GM12878 (cell line): Measurements from ENCODE around the gene NR4A2. TPM values are rescaled to one million over a fixed set of nuclear protein-coding genes. Genes with fewer than 3 reads are reported as not detected.

ENCODE experiments used
- ATAC-seq: fragments of 200-7000 bp; cut with Tn5 transposase; 3 replicates; pipeline ENCODE4 v1.9.1; 2020; ENCODE audit warnings: mild to moderate bottlenecking, moderate library complexity
- BruUV-seq: library from RNA; stranded (reverse); fragments of 400-500 nt; replicated peaks from 2 replicates; lab custom pipeline; 2021; lab: Mats Ljungman, UMichigan
- CTCF ChIA-PET: fragments of 300-600 bp; sonication (Branson Sonifier 250); formaldehyde crosslinking; extraction: SDS; loops from one replicate; lab custom pipeline; 2021; ENCODE audit warnings: inconsistent platforms; lab: Yijun Ruan, JAX
- POLR2A ChIA-PET: fragments of 350-600 bp; formaldehyde crosslinking; extraction: SDS; loops from one replicate; lab custom pipeline; 2021; ENCODE audit warnings: inconsistent platforms; lab: Charles Lee
- RAD21 ChIA-PET: fragments of 300-600 bp; sonication (Branson Sonifier 250); formaldehyde crosslinking; loops from one replicate; lab custom pipeline; 2023; ENCODE audit warnings: antibody characterized with exemption; ENCODE audit not compliant: unreplicated experiment; lab: Charles Lee
- SMC1A ChIA-PET: fragments of 300-600 bp; sonication (Branson Sonifier 250); formaldehyde crosslinking; loops from one replicate; lab custom pipeline; 2023; ENCODE audit not compliant: unreplicated experiment, uncharacterized antibody; lab: Charles Lee
- DNase-seq: peaks from one replicate; pipeline ENCODE4 v3.0.0-alpha.2; 2011; ENCODE audit warnings: low read depth, low spot score
- FAIRE-seq: peaks from 3 replicates; lab custom pipeline; 2011; peaks lifted over from hg19 to GRCh38; lab: Jason Lieb, UNC
- H2AFZ ChIP-seq: 2 replicates; pipeline ENCODE4 v1.6.0; 2011; ENCODE audit warnings: low read depth, low read length, control low read depth; ENCODE audit not compliant: control insufficient read depth
- H3K27ac ChIP-seq: 2 replicates; pipeline ENCODE4 v1.5.1; 2011; ENCODE audit warnings: control low read depth; ENCODE audit not compliant: control insufficient read depth, insufficient read depth
- H3K27me3 ChIP-seq, 2 experiments: replicated peaks in 1 of 2; 2 replicates each; pipeline versions ENCODE4 v1.6.0 to v1.6.1; 2011; ENCODE audit warnings: low read length in 1 of 2; ENCODE audit not compliant: control insufficient read depth in 2 of 2, insufficient read depth in 2 of 2
- H3K36me3 ChIP-seq, 2 experiments: 2 replicates each; pipeline ENCODE4 v1.5.1; 2011; ENCODE audit warnings: low read length in 1 of 2; ENCODE audit not compliant: control insufficient read depth in 2 of 2, insufficient read depth in 2 of 2
- H3K4me1 ChIP-seq: 2 replicates; pipeline ENCODE4 v1.6.1; 2011; ENCODE audit warnings: mild to moderate bottlenecking, low read length, moderate library complexity, mixed read lengths; ENCODE audit not compliant: control insufficient read depth, insufficient read depth
- H3K4me2 ChIP-seq: 2 replicates; pipeline ENCODE4 v1.6.0; 2011; ENCODE audit warnings: control low read depth; ENCODE audit not compliant: control insufficient read depth, insufficient read depth
- H3K4me3 ChIP-seq: fragments of 200-600 bp; sonication (generic); 2 replicates; pipeline ENCODE4 v1.5.1; 2016
- H3K79me2 ChIP-seq: 2 replicates; pipeline ENCODE4 v1.6.0; 2011; ENCODE audit warnings: low read length; ENCODE audit not compliant: control insufficient read depth, insufficient read depth
- H3K9ac ChIP-seq: 2 replicates; pipeline ENCODE4 v1.8.0; 2011; ENCODE audit warnings: low read length, control low read depth, mixed read lengths; ENCODE audit not compliant: control insufficient read depth, insufficient read depth
- H3K9me3 ChIP-seq: replicated peaks from 3 replicates; pipeline ENCODE4 v1.5.1; 2011; ENCODE audit warnings: mild to moderate bottlenecking, low read length; ENCODE audit not compliant: control insufficient read depth, insufficient read depth
- H4K20me1 ChIP-seq: 2 replicates; pipeline ENCODE4 v1.6.0; 2011; ENCODE audit not compliant: control insufficient read depth, insufficient read depth
- CEBPB ChIP-seq, 2 experiments: fragments of 150-350 bp in 1 of 2; IDR thresholded peaks; 2 replicates each; pipeline ENCODE4 v1.6.1; 2012 to 2014; ENCODE audit warnings: low read depth in 2 of 2, low read length in 2 of 2, borderline replicate concordance in 1 of 2, inconsistent platforms in 1 of 2
- CHD2 ChIP-seq: IDR thresholded peaks from 2 replicates; pipeline ENCODE4 v1.6.1; 2011; ENCODE audit warnings: low read depth, low read length, improper control_type of control experiment, borderline replicate concordance
- EED ChIP-seq: sonication (generic); IDR thresholded peaks from 2 replicates; pipeline ENCODE4 v1.6.1; 2016; ENCODE audit warnings: antibody characterized with exemption, low read depth
- EP300 ChIP-seq, 2 experiments: fragments of 150-350 bp in 1 of 2; IDR thresholded peaks; 2 replicates each; pipeline ENCODE4 v1.6.1; 2011 to 2012; ENCODE audit warnings: low read depth in 2 of 2, low read length in 2 of 2, borderline replicate concordance in 1 of 2, improper control_type of control experiment in 1 of 2, inconsistent platforms in 1 of 2; ENCODE audit not compliant: control insufficient read depth in 1 of 2
- ESRRA ChIP-seq: IDR thresholded peaks from 2 replicates; pipeline ENCODE4 v1.6.1; 2012; ENCODE audit warnings: mild to moderate bottlenecking, low read length, improper control_type of control experiment
- FOS ChIP-seq: IDR thresholded peaks from 3 replicates; pipeline ENCODE4 v1.6.1; 2011; ENCODE audit warnings: borderline replicate concordance; ENCODE audit not compliant: insufficient read length; ENCODE audit errors: extremely low read depth
- HDAC2 ChIP-seq: fragments of 200-600 bp; sonication (generic); IDR thresholded peaks from 2 replicates; pipeline ENCODE4 v1.6.1; 2017
- IKZF2 ChIP-seq, 2 experiments: fragments of 450-650 bp; IDR thresholded peaks; 2 replicates each; pipeline ENCODE4 v1.6.1; 2017; ENCODE audit warnings: mild to moderate bottlenecking in 2 of 2, moderate library complexity in 2 of 2
- MTA3 ChIP-seq: IDR thresholded peaks from 2 replicates; pipeline ENCODE4 v1.6.1; 2012; ENCODE audit warnings: low read length, inconsistent platforms, borderline replicate concordance
- NBN ChIP-seq: fragments of 450-650 bp; IDR thresholded peaks from 2 replicates; pipeline ENCODE4 v1.6.1; 2016
- NFYB ChIP-seq: IDR thresholded peaks from 2 replicates; pipeline ENCODE4 v1.6.1; 2011; ENCODE audit warnings: low read depth, mild to moderate bottlenecking, low read length, improper control_type of control experiment, moderate library complexity; ENCODE audit not compliant: insufficient read depth
- NR2F1 ChIP-seq: fragments of 450-650 bp; conservative IDR thresholded peaks from 2 replicates; pipeline ENCODE4 v1.6.1; 2017; ENCODE audit warnings: mild to moderate bottlenecking
- SP1 ChIP-seq: IDR thresholded peaks from one replicate; pipeline ENCODE4 v1.6.1; 2011; ENCODE audit warnings: low read depth, low read length
- TCF12 ChIP-seq: IDR thresholded peaks from 2 replicates; pipeline ENCODE4 v1.6.1; 2011; ENCODE audit warnings: low read depth, mild to moderate bottlenecking, low read length
- WGBS: methylation state at CpG from one replicate; pipeline ENCODE4 v1.1.6; 2016; ENCODE audit warnings: low lambda C conversion rate; ENCODE audit not compliant: insufficient replicate concordance, insufficient coverage; ENCODE audit errors: missing lambda C conversion rate; 5-methylcytosine and 5-hydroxymethylcytosine counted together
- in situ Hi-C: fragments of 300-500 bp; cut with MboI; formaldehyde crosslinking; loops from 9 replicates; pipeline ENCODE4 v1.14.3; 2018; ENCODE audit warnings: mixed read lengths
- intact Hi-C: fragments of 100-400 bp; cut with micrococcal nuclease; formaldehyde crosslinking; loops from one replicate; pipeline ENCODE4 v1.14.2; 2022; ENCODE audit not compliant: unreplicated experiment
- polyA plus RNA-seq, 11 experiments: library from polyadenylated mRNA; depleted of rRNA in 4 of 11; unstranded in 6 of 11; stranded (reverse) in 5 of 11; fragments of >200 nt; fragmentation: Nextera tagmentation in 4 of 11; fragmentation: Illumina TruSeq in 1 of 11; extraction: Ambion mirVana in 4 of 11; extraction: Trizol in 1 of 11; gene quantifications; 1 replicate in 1 of 11; 2 replicates in 10 of 11; pipeline versions ENCODE4 v1.2.1 to v1.2.3, GENCODE V29; 2011 to 2016; ENCODE audit warnings: inconsistent platforms in 2 of 11, missing spikeins in 2 of 11, low read depth in 1 of 11
- total RNA-seq, 4 experiments: library from RNA; depleted of rRNA in 3 of 4; stranded (reverse); fragments of >200 nt in 3 of 4; fragmentation: Illumina TruSeq in 1 of 4; extraction: Trizol in 1 of 4; gene quantifications; 2 replicates each; pipeline versions ENCODE4 v1.2.1 to v1.2.3, GENCODE V29; 2013 to 2021
- TF ChIP-seq, protein P1 (sequence below): fragments of 450-650 bp; IDR thresholded peaks from 2 replicates; pipeline ENCODE4 v1.6.1; 2017; ENCODE audit warnings: mild to moderate bottlenecking, low read depth, inconsistent platforms; ENCODE audit not compliant: poor library complexity, severe bottlenecking
- TF ChIP-seq, protein P2 (sequence below): fragments of 450-650 bp; formaldehyde crosslinking; IDR thresholded peaks from 2 replicates; pipeline ENCODE4 v1.5.0; 2022; ENCODE audit warnings: mild to moderate bottlenecking, missing genetic modification characterization

NR4A2 gene
- total and polyA plus RNA-seq, 10 of the 15 experiments (the other 5 are each of a cell fraction or from before 2014, with no cell fraction given), result 0.15 to 3.4 (median 0.58) TPM

DNA sequence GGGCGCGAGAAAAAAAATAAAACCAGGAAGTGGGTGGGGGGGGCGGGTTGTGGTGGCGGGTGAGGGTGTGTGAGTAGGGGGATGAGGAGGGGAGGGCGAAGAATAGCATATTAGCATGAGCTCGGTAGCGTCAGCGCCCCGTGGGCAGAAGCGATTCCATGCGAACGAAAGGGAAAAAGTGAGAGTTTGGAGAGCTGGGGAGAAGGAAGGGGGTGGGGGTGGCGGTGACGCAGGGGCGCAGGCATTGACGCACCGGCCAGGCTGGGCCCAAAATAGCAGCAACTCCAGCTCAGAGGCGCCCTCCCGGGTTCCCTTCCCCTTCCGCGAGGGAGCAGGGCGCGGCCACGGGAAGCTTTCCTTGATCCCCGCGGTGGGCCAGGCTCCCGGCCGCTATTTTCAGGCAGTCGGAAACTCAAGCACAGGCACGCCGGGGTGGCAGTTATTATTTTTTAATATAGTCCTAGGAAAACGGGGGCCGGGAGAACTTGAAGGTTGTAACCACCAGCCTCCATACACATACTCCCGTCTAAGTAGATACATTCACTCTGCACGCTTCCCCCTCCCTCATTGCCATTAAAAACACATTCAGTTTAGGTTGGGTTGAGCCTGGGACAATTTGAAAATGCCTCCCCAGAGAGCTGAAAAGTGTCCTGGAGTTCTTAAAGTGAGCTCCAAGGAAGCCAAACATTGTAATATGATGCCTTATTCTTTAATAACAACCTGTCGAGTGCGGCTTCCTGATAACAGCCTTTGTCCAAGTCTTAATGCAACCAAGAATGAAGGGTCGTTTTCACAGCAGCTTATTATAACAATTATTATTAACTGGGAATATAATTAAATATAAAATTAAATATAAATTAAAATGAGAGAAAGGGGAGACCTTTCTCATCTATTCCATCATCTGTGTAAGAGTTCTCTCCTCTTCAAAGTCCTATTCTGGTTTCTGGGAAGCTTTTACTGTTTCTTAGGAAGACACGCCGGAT is 2.3 kb upstream of the NR4A2 start:
- peak; percentile 41 for ATAC-seq
- Histone ChIP-seq H3K4me2 (peak overlapping the region; percentile 97), H3K4me3 (peak overlapping the region; percentile 80), H4K20me1 (no peaks in the 10 kb centered on the region), H2AFZ (peak overlapping the region; percentile 92), H3K27ac (peak overlapping the region; percentile 85), H3K79me2 (no peaks in the 10 kb centered on the region), H3K9ac (peak overlapping the region; percentile 83), H3K9me3 (peaks cover under 1% of the 10 kb centered on the region; the same call in 2 of the 3 replicates), H3K4me1 (peaks cover 20% of the 10 kb centered on the region), H3K27me3 (peaks cover 2 to 11% of the 10 kb centered on the region in 2 experiments), H3K36me3 (no peaks in the 10 kb centered on the region)
- RAD21 ChIA-PET, result interaction anchor here (0.7 to 7.1 kb wide), 50 partner anchors 8 to 958 kb away, joined by 3 to 205 read pairs (median 6); partner anchors contain the start of gene GPD2
- WGBS, result 6% methylated on average over 32 of the region's 40 CpGs
- in situ Hi-C loops (loop anchor here (25.0 kb wide), 1 partner anchor 253 kb away; no protein-coding TSS in a partner anchor), intact Hi-C loops (loop anchor here (1.0 to 10.0 kb wide), 5 partner anchors 203 to 960 kb away; no protein-coding TSS in a partner anchor)
- SMC1A ChIA-PET, result interaction anchor here (0.7 to 8.9 kb wide), 54 partner anchors 8 to 962 kb away, joined by 3 to 244 read pairs (median 4); partner anchors contain the start of gene GPD2
- POLR2A ChIA-PET, result interaction anchor here (0.6 to 3.0 kb wide), 24 partner anchors 43 to 1089 kb away, joined by 3 to 20 read pairs (median 4); partner anchors contain the start of gene GPD2
- no peak for FAIRE-seq
- CTCF ChIA-PET, result interaction anchor here (0.5 to 3.6 kb wide), 54 partner anchors 8 to 959 kb away, joined by 3 to 154 read pairs (median 4); no protein-coding TSS in a partner anchor
- TSS peak; percentile 94 for BruUV-seq
- DNase-seq, result no peak
- TF ChIP-seq TCF12 (0 out of 2 replicates have a peak, but pooled peaks have one; percentile 5), NR2F1 (0 out of 2 replicates have a peak, but pooled peaks have one; percentile 30), NBN (peak; percentile 82), NFYB (no peak), EED (peak; percentile 90), MTA3 (no peak), FOS (no peak), SP1 (peak; percentile 66), EP300 (IDR thresholded peaks at IDR 0.05; ENCODE audit: borderline replicate concordance in 1 of 2, control insufficient read depth in 1 of 2, low read depth in 2 of 2, low read length in 2 of 2) (peak in 1 of 2 experiments; percentile 77; a peak in 2 of 4 replicates), IKZF2 (IDR thresholded peaks at IDR 0.05) (peak; percentile 98 to 99), CHD2 (peak; percentile 84), CEBPB (IDR thresholded peaks at IDR 0.05; ENCODE audit: borderline replicate concordance in 1 of 2, low read depth in 2 of 2, low read length in 2 of 2) (no peak), HDAC2 (no peak), ESRRA (no peak)
- TF ChIP-seq, protein P1, sequence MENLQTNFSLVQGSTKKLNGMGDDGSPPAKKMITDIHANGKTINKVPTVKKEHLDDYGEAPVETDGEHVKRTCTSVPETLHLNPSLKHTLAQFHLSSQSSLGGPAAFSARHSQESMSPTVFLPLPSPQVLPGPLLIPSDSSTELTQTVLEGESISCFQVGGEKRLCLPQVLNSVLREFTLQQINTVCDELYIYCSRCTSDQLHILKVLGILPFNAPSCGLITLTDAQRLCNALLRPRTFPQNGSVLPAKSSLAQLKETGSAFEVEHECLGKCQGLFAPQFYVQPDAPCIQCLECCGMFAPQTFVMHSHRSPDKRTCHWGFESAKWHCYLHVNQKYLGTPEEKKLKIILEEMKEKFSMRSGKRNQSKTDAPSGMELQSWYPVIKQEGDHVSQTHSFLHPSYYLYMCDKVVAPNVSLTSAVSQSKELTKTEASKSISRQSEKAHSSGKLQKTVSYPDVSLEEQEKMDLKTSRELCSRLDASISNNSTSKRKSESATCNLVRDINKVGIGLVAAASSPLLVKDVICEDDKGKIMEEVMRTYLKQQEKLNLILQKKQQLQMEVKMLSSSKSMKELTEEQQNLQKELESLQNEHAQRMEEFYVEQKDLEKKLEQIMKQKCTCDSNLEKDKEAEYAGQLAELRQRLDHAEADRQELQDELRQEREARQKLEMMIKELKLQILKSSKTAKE, result no peak
- TF ChIP-seq, protein P2, sequence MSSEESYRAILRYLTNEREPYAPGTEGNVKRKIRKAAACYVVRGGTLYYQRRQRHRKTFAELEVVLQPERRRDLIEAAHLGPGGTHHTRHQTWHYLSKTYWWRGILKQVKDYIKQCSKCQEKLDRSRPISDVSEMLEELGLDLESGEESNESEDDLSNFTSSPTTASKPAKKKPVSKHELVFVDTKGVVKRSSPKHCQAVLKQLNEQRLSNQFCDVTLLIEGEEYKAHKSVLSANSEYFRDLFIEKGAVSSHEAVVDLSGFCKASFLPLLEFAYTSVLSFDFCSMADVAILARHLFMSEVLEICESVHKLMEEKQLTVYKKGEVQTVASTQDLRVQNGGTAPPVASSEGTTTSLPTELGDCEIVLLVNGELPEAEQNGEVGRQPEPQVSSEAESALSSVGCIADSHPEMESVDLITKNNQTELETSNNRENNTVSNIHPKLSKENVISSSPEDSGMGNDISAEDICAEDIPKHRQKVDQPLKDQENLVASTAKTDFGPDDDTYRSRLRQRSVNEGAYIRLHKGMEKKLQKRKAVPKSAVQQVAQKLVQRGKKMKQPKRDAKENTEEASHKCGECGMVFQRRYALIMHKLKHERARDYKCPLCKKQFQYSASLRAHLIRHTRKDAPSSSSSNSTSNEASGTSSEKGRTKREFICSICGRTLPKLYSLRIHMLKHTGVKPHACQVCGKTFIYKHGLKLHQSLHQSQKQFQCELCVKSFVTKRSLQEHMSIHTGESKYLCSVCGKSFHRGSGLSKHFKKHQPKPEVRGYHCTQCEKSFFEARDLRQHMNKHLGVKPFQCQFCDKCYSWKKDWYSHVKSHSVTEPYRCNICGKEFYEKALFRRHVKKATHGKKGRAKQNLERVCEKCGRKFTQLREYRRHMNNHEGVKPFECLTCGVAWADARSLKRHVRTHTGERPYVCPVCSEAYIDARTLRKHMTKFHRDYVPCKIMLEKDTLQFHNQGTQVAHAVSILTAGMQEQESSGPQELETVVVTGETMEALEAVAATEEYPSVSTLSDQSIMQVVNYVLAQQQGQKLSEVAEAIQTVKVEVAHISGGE (CRISPR knock-in tag), result no peak
